ENCODE measurements around the gene GTF3C5.
A peak's percentile ranks its signal among the peaks of the same experiment; 100 is the strongest.
"Not testable (repeated sequence)": the region's sequence is repeated elsewhere in the genome, so short reads cannot be mapped to it uniquely, and the experiment has no call there.

Gene GTF3C5

DNA sequence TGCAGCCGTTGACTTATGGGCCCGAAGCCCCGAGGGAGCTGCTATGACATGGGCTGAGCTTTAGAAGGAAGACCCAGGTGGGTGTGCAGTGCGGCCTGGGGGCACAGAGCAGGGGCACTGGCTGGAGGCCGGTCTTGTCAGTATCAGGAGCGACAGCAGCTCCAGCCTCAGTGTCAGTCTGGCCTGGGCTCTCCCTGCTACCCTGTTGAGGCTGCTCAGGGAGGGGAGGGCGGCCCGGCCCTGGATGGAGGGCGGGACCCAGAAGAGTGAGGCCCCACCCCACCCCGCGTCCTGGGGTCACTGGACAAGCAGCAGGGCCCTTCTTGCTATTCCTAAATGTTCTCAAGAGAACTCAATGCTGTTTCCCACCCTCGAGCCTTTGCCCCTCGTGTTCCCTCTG is 34.3 kb upstream of the GTF3C5 start:
- no peak for DNase-seq

DNA sequence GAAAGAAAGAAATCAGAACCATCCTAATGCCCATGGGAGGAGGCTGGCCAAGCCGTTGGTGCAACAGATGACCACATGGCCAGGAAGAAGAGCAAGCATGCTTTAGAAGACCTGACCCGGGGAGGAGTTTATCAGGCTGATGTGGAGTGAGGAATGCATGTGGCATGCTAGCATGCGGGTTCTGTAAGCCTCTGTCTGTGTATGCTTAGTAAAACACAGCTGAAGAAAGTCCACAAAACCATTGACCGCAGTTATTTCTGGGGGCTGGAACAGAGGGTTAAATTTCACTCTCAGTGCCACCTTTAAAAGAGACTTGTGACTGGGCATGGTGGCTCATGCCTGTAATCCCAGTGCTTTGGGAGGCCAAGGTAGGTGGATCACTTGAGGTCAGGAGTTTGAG is 33.2 kb upstream of the GTF3C5 start:
- DNase-seq: no peak

- DNase-seq: not testable (repeated sequence)
Measured at GRCh38 chr9:132998221-132998620, 32.6 kb upstream of the GTF3C5 start.

GRCh38 chr9:132998831-132999635 is 31.8 kb upstream of the GTF3C5 start:
- DNase-seq: no peak

DNA sequence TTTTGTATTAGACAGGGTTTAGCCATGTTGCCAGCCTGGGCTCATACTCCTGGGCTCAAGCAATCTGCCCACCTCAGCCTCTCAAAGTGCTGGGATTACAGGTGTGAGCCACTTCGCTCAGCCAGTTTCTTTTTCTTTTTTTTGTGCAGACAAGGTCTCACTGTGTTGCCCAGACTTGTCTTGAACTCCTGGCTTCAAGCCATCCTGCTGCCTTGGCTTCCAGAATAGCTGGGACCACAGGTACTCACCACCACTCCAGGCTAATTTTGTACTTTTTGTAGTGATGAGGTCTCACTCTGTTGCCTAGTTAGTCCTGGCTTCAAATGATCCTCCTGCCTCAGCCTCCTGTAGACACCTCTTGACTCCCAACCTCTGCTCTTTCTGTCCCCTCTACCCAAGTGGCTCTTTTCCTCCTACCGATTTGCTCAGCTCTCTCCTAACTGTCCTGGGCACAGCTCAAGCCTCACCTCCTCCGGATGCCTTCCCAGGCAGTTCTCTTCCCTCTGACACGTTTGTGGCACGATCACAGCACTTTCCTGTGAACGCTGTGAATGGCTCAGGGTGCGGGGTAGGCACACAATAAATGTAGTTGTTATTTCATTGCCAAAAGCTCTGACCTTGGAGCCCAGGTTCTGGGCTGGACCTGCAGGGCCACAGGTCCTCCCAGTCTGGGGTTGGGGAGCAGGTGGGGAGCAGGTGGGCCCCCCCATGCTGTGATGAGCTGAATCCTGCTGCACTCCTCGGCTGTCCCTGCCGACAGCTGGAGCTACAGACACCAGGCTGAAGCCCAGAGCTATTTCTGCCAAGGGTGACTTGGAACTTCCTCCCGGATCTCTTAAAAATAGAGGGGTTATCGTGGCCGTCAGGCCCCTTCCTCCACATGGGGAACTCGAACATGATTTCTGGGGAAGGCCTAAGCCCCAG is 28.4 kb upstream of the GTF3C5 start:
- DNase-seq: no peak

GRCh38 chr9:133003071-133003461 is 27.7 kb upstream of the GTF3C5 start:
- no peak for DNase-seq

DNA sequence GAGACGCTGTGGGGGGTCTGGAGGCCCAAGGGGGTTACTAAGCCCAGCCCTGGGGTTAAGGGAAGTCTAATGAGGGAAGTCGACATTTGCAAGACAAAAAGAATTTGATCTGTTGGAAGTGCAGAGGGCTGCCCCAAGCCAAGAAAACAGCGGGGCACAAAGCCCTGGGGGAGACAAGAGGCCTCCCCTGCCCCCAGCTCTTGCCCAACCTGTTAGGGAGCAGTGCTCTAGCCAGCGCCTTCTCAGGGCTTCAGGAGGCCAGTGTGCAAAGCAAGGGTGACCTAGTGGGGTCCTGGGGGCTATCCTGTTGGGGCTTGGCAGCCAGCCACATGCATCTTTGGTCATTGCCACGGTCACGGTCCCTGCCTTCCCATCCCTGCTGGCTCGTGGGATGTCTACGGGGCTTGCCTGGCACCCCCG is 27.1 kb upstream of the GTF3C5 start:
- DNase-seq: no peak

DNA sequence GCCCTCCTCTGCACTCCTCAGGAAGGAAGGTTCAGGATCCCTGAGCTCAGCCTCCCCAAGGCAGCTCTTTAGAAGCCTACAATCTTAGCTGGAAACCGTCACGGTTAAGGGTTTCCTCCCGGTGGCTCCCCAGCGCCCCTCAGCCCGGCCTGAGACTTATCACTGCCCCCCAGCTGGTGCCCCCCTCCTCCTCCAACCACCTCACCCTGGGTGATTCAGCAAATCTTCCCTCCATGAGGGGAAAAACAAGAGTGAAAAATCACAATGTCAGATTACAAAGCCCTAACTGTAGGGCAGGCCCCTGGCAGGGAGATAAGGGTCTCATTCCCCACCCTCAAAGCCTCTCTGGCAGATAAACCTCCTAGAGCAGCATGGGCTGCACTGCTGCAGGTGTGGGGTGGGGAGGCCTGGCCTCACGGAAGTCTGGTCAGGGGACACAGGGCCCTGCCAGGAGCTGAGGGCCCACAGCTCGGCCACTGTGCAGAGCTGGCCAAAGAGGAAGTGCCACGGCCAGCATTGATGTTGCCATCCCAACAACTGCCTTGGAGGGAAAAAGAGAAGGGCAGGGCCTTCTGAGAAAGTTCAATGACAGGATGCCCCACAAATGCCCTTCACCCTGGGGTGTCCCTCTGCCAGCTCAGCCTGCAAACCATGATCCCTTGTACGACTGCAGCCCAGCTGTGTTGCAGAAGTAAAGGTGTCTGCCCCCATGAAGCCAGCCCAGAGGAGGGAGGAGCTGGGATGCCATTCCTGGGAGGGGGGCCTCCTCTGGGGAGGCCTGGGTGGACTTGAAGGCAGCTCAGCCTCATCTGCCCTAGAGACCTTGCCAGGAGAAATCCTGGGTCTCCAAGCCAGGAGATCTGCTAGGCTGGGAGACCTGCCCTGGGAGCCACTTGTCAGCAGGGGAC is 26.5 kb upstream of the GTF3C5 start:
- no peak for DNase-seq

DNA sequence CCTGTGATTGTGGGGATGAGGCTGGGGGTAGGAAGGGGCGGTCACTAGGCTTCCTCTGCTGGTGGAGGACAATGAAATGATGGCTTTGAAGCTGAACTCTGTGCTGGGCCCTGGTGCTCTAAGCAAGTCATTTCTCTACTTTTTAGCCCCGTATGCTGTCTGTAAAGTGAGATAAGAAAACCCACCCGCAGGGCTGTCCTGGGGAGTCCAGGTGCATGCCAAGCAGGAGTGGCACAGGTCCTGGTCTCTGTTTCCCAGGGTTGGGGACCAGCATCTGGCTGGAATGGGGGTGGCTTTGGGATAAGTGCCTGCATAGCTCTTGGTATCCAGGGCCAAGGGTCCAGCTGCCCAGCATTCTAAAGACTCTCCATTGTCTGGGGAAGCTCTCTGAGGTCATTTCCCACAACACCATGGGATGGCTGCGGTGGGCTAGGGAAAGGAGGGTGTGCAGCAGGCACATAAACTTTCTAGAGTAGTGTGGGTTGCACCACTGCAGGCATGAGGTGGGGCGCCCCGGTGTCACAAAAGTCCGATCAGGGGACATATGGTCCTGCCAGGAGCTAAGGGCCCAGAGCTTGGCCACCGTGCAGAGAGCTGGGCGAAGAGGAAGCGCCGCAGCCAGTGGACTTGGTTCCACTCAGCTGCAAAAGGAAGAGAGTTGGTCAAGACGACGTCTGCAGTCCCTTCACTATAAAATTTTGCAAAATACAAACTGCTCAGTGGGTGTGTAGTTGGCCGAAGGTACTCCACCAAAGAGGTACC is 25.6 kb upstream of the GTF3C5 start:
- DNase-seq: no peak

GRCh38 chr9:133005957-133006356 is 24.8 kb upstream of the GTF3C5 start:
- no peak for DNase-seq

DNA sequence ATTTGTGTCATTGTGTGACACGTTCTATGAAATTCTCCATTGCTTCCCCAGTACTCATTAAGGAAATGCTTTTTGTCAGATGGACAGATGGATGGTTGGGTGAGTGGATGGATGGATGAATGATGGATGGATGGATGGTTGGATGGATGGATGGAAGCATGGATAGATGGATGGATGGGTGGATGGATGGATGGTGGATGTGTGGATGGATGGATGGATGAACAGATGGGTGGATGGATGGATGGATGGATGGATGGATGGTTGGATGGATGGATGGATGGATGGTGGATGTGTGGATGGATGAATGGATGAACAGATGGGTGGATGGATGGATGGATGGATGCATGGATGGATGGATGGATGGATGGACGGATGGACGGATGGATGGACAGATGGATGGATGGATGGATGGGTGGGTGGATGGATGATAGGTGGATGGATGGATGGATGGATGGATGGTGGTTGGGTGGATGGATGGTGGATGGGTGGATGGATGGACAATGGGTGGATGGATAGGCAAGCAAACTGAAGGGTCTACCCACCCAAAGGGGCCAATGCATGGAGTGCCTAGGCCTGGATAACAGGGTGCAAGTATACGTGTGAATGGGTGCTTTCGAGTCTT is 24.0 kb upstream of the GTF3C5 start:
- DNase-seq: no peak

- no peak for DNase-seq
Measured at GRCh38 chr9:133008406-133008805, 22.4 kb upstream of the GTF3C5 start.

GRCh38 chr9:133008824-133009223 is 22.0 kb upstream of the GTF3C5 start:
- DNase-seq: no peak

DNA sequence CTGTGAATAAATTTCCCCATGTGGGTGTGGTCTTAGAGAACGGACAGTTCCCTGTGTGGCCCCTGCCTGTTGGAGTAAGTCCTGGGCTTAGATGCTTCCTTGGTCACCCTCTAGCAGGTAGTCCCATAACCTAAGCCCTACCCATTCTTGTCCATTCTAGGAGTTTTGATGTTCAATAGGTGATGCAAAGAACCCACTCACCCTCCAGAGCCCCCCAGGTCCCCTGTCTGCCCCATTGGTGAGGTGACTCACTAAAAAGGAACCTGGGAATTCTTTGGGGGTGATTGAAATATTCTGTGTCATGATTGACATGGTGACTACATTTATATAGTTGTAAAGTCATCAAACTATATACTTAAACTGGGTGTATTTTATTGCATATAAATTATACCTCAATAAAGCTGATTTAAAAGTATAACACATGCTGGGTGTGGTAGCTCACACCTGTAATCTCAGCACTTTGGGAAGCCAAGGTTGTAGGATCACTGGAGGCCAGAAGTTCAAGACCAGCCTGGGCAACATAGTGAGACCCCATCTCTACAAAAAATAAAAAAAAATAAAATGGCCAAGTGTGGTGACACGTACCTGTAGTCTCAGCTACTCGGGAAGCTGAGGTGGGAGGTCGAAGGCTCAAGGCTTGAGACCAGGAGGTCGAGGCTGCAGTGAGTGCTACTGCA is 20.8 kb upstream of the GTF3C5 start:
- DNase-seq: no peak

GRCh38 chr9:133014696-133015095 is 16.1 kb upstream of the GTF3C5 start:
- no peak for DNase-seq

- DNase-seq: peak; percentile 34
Measured at GRCh38 chr9:133023117-133023890, 7.5 kb upstream of the GTF3C5 start.

DNA sequence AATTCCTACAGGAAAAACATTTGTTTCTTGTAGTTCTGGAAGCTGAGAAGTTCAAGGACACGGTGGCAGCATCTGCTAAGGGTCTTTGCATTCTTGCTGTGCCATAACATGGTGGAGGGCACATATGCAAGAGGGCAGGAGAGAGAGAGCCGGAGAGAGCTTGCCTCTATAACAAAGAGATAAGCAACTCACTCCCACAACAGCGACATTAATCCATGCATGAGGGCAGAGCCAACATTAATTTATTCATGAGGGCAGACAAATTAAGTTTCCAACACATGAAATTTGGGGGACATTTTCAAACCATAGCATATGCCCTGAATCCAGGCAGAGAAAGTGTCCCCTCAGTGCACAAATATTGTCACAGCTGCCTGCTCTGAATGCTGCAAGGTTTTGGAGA is 4.4 kb upstream of the GTF3C5 start:
- no peak for DNase-seq

DNA sequence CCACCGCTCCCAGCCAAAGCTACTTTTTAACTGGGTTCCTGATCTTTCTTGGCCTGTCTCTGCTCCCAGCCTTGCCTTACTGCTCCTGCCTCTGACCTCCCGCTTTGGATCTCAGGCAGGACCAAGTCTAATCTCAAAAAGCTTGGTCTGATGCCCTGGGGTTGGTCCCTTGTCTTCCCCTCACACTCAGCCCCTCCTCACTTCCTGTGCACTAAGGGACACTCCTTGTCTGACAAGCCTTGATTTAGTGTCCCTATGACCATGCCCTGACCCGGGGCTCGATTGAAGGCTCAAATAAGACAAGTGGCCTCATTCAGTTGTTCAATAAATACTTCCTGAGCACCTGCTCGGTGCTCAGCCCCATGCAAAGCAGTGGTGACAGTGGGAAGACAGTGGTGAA is 3.7 kb upstream of the GTF3C5 start:
- no peak for DNase-seq

DNA sequence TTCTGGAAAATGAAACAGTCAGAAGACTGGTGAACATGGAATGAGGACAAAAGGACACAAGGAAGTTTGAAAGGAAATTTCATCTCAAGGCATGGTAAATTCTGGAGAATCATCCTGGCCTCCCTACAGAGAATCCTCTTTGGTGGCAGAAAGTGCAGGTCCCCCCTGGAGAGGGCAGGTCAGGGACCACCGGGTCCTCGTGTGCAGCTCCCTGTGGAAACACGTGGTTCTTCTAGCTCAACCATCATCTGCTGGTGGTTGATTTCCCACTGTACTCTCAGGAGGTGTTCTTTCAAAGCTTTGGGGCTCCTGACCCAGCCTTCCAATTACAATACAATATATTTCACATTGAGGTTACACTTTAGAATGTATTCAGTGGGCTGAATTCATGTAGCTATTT is 2.6 kb upstream of the GTF3C5 start:
- DNase-seq: no peak

DNA sequence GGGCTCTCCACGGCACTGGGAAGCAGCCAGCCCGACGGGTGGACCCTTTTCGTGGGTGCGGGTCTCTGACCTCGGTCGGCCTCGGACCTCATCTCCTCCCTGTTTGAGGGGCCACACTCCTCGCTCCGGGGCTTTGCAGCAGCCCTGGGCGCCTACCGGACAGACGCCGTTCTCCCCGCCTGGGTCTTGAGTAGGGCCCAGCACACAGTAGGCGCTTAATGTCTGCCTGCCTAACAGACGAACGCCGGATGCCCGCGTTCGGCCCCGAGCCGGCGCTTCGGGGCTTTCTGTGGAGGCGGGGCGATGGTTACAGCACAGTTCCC is 842 bp upstream of the GTF3C5 start:
- no peak for DNase-seq

- no peak for DNase-seq
Measured at GRCh38 chr9:133031130-133031422, 279 bp downstream of the GTF3C5 start.

Data from CD4-positive, alpha-beta T cell treated with Interleukin-21 for 1 hour (primary cell).